ENCODE results near the gene MALRD1. TPM values are rescaled to one million over a fixed set of nuclear protein-coding genes. Genes with fewer than 3 reads are reported as not detected.

The MALRD1 gene
- total and polyA plus RNA-seq, 4 donors = 1.2 to 2.6 (median 2.0) TPM

DNA sequence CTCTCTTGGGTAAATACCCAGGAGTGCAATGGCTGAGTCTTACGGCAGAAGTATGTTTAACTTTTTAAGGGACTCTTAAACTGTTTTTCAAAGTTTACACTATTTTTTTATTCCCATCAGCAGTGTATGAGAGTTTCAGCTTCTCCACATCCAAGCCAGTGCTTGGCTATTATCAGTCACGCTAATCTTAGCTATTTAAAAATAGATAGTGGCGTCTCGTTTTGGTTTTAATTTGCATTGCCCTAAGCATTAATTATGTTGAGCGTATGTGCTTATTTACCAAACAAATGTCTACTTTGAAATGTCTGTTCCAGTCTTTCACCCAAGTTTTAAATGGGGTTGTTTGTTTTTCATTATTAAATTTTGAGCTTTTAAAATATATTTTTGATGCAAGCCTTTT lies 164.0 kb downstream of the MALRD1 start:
- Histone ChIP-seq H3K4me1 (ENCODE audit: control insufficient read depth in 1 of 2, insufficient read depth in 2 of 2, low read length in 2 of 2) (no peaks in the 10 kb centered on the region), H3K27ac (ENCODE audit: low read depth in 1 of 2, low read length in 2 of 2) (no peak overlapping the region), H3K36me3 (ENCODE audit: control insufficient read depth in 1 of 2, insufficient read depth in 2 of 2, low read length in 1 of 2) (no peaks in the 10 kb centered on the region), H3K27me3 (ENCODE audit: control insufficient read depth in 1 of 2, insufficient read depth in 2 of 2, low read length in 1 of 2) (no peaks in the 10 kb centered on the region), H3K4me3 (ENCODE audit: low read length in 2 of 2) (no peak overlapping the region), H3K9me3 (ENCODE audit: control insufficient read depth, low read length) (no peaks in the 10 kb centered on the region)
- WGBS, 2 donors = 19 to 22% methylated on average over 5 of the region's 5 CpGs
- DNase-seq = no peak
- no peak for ATAC-seq (ENCODE audit: low FRiP score)
- intact Hi-C loops (cut with DNase I) = no loop called here

DNA sequence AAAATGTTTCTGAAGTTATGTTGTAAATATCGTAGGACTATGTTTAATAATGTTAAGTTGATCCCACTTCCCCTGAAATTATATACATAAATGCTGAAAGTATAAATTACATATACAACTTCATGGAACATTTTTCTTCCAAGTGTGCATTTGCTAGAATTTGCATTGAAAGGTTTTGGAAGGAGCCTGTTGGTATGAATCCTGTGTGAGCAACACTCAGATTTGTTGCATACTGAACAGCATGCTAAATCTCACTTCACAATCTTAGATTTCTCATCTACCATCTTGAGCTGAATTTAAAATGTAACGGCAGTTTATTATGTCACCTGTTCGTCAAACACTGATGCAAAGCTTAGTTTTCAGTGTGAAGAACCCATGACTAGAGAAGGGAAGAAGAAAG lies 172.6 kb downstream of the MALRD1 start:
- ATAC-seq (ENCODE audit: low FRiP score) (no peak), DNase-seq (no peak)
- H3K27ac ChIP-seq (ENCODE audit: low read depth in 1 of 2, low read length in 2 of 2) = no peak overlapping the region
- H3K9me3 ChIP-seq (ENCODE audit: control insufficient read depth, low read length) = no peaks in the 10 kb centered on the region
- intact Hi-C loops (cut with DNase I) = no loop called here
- H3K27me3 ChIP-seq (ENCODE audit: control insufficient read depth in 1 of 2, insufficient read depth in 2 of 2, low read length in 1 of 2) = no peaks in the 10 kb centered on the region
- H3K4me3 ChIP-seq (ENCODE audit: low read length in 2 of 2) = no peak overlapping the region
- no peaks in the 10 kb centered on the region for H3K36me3 ChIP-seq (ENCODE audit: control insufficient read depth in 1 of 2, insufficient read depth in 2 of 2, low read length in 1 of 2)
- no peaks in the 10 kb centered on the region for H3K4me1 ChIP-seq (ENCODE audit: control insufficient read depth in 1 of 2, insufficient read depth in 2 of 2, low read length in 2 of 2)
- WGBS, 2 donors = 83 to 86% methylated on average over 3 of the region's 3 CpGs

DNA sequence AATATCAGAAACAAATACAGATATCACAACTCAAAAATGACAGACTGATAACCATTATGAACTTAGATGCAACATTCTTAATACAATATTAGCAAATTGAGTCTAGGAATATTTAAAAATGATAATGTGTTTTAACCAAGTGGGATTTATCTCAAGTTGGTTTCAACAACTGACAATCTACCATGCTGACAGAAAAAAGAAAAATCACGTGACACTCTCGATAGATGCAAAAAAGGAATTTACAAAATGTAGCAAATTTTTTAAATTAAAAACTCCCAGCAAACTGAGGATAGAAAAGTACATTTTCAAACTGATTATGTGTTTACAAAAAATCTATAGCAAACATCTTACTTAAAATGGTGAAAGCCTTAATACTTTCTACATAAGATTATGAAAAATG lies 177.4 kb downstream of the MALRD1 start:
- Histone ChIP-seq H3K27me3 (ENCODE audit: control insufficient read depth in 1 of 2, insufficient read depth in 2 of 2, low read length in 1 of 2) (no peaks in the 10 kb centered on the region), H3K4me3 (ENCODE audit: low read length in 2 of 2) (no peak overlapping the region), H3K27ac (ENCODE audit: low read depth in 1 of 2, low read length in 2 of 2) (no peak overlapping the region), H3K9me3 (ENCODE audit: control insufficient read depth, low read length) (no peaks in the 10 kb centered on the region), H3K36me3 (ENCODE audit: control insufficient read depth in 1 of 2, insufficient read depth in 2 of 2, low read length in 1 of 2) (no peaks in the 10 kb centered on the region), H3K4me1 (ENCODE audit: control insufficient read depth in 1 of 2, insufficient read depth in 2 of 2, low read length in 2 of 2) (no peaks in the 10 kb centered on the region)
- WGBS, 2 donors = 76 to 87% methylated on average over 2 of the region's 2 CpGs
- DNase-seq = no peak
- intact Hi-C loops (cut with DNase I) = no loop called here
- no peak for ATAC-seq (ENCODE audit: low FRiP score)

DNA sequence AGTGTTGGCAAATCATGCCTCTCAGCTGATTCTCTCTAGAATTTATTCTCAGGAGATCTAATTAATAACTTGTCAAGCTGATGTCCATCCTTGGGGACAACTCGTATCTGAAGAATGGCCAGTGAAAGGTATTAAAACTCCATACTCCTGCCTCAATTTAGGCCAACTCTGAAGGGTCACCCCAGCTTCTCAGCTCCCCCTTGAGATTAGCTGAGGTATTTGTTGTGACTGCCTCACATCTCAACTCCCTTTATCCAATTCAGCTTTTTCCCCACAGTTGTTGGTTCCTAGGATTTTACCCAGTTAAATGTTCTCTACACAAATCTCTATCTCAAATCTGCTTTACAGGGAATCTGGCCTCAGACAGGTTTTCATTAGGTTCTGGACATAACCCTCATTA lies 182.4 kb downstream of the MALRD1 start:
- ATAC-seq (ENCODE audit: low FRiP score) (no peak), DNase-seq (no peak)
- WGBS, 2 donors = 58 to 81% methylated on average over 1 of the region's 1 CpG

DNA sequence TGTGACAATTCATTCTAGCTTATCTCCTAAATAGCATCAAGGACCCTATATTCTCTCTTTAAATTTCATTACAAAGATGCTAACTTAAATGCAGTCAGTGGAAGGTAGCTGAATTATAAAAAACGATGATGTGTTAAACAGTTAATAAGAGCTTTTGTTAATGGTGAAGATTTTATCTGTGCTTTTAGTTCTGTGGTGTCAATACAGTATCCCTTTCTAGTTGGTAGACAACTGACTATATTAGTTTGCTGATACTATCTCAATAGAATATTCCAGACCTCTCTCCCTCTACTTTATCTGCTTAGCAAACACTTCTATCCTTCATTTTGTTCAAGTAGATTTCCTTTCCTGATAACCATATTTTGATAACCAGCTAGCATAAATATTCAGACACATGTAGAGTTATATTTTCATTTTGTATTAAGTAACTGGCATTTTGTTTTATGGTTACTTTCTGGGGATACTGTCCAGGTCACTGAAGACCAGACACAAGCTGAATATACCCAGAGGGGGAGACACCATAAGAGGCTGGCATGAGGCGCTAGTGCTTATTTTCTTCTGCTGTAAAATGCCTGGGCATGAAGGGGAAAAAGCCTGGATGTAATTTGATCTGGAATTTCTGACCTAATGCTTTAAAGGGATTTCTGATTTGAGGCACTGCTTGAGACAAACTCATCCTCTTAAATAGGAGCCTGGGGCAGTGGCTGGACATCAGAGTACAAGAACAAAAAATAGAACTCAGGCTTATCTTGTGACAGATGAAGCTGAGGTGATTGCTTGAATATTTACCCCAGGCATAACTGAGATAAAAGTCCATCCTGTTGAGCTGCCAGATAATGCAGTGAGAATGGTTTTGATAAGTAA lies 197.5 kb downstream of the MALRD1 start:
- H3K36me3 ChIP-seq (ENCODE audit: control insufficient read depth in 1 of 2, insufficient read depth in 2 of 2, low read length in 1 of 2) = no peaks in the 10 kb centered on the region
- intact Hi-C loops (cut with DNase I) = no loop called here
- no peak for ATAC-seq (ENCODE audit: low FRiP score)
- no peaks in the 10 kb centered on the region for H3K4me1 ChIP-seq (ENCODE audit: control insufficient read depth in 1 of 2, insufficient read depth in 2 of 2, low read length in 2 of 2)
- WGBS, 2 donors = 33 to 38% methylated on average over 2 of the region's 2 CpGs
- no peak overlapping the region for H3K27ac ChIP-seq (ENCODE audit: low read depth in 1 of 2, low read length in 2 of 2)
- no peak overlapping the region for H3K4me3 ChIP-seq (ENCODE audit: low read length in 2 of 2)
- H3K9me3 ChIP-seq (ENCODE audit: control insufficient read depth, low read length) = no peaks in the 10 kb centered on the region
- DNase-seq = no peak
- no peaks in the 10 kb centered on the region for H3K27me3 ChIP-seq (ENCODE audit: control insufficient read depth in 1 of 2, insufficient read depth in 2 of 2, low read length in 1 of 2)

More for the DNA sequence above, 182.4 kb downstream of the MALRD1 start:
- Histone ChIP-seq H3K27ac (ENCODE audit: low read depth in 1 of 2, low read length in 2 of 2) (no peak overlapping the region), H3K4me1 (ENCODE audit: control insufficient read depth in 1 of 2, insufficient read depth in 2 of 2, low read length in 2 of 2) (no peaks in the 10 kb centered on the region), H3K36me3 (ENCODE audit: control insufficient read depth in 1 of 2, insufficient read depth in 2 of 2, low read length in 1 of 2) (no peaks in the 10 kb centered on the region), H3K27me3 (ENCODE audit: control insufficient read depth in 1 of 2, insufficient read depth in 2 of 2, low read length in 1 of 2) (no peaks in the 10 kb centered on the region), H3K4me3 (ENCODE audit: low read length in 2 of 2) (no peak overlapping the region), H3K9me3 (ENCODE audit: control insufficient read depth, low read length) (peaks cover 3% of the 10 kb centered on the region)
- intact Hi-C loops (cut with DNase I) = no loop called here

DNA sequence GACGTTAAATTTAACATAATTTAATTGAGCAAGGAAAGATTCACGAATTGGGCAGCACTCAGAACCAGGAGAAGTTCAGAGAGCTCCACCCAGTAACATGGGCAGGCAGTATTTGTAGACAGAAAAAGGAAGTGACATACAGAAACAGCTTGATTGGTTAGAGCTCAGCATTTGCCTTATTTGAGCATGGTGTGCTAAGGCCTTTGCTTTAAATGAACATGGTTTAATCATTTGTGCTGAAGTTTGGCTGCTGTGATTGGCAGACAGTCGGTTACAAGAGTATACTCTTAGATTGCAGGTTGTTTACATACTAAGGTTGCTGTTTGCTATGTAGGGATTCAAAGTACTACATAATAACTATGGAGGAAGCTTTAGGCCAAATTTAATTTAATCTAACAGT lies 199.2 kb downstream of the MALRD1 start:
- H3K27me3 ChIP-seq (ENCODE audit: control insufficient read depth in 1 of 2, insufficient read depth in 2 of 2, low read length in 1 of 2) = no peaks in the 10 kb centered on the region
- ATAC-seq (ENCODE audit: low FRiP score) (no peak), DNase-seq (no peak)
- no peaks in the 10 kb centered on the region for H3K36me3 ChIP-seq (ENCODE audit: control insufficient read depth in 1 of 2, insufficient read depth in 2 of 2, low read length in 1 of 2)
- H3K9me3 ChIP-seq (ENCODE audit: control insufficient read depth, low read length) = no peaks in the 10 kb centered on the region
- no peaks in the 10 kb centered on the region for H3K4me1 ChIP-seq (ENCODE audit: control insufficient read depth in 1 of 2, insufficient read depth in 2 of 2, low read length in 2 of 2)
- H3K27ac ChIP-seq (ENCODE audit: low read depth in 1 of 2, low read length in 2 of 2) = no peak overlapping the region
- intact Hi-C loops (cut with DNase I) = no loop called here
- WGBS, 2 donors = 82 to 84% methylated on average over 3 of the region's 3 CpGs
- no peak overlapping the region for H3K4me3 ChIP-seq (ENCODE audit: low read length in 2 of 2)

DNA sequence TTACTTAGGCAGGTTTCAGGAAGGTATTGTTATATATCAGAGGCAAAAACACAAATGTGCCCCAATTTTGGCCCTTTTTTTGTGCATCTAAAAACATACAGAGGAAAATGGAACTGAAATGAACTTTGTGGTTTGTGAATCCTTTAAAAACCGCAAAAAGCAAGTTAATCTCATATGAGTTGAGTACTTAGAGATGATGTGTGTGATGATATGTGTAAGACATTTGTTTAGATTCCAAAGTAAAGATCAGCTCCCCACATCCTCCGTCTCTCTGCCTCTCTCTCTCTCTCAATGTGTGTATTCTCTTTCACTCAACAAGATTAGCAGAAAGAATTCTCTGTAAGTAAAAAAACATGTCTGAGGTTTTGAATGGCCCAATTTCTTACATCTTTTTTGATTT lies 201.9 kb downstream of the MALRD1 start:
- ATAC-seq (ENCODE audit: low FRiP score) = no peak
- H3K36me3 ChIP-seq (ENCODE audit: control insufficient read depth in 1 of 2, insufficient read depth in 2 of 2, low read length in 1 of 2) = no peaks in the 10 kb centered on the region
- no peaks in the 10 kb centered on the region for H3K9me3 ChIP-seq (ENCODE audit: control insufficient read depth, low read length)
- no peak for DNase-seq
- H3K4me3 ChIP-seq (ENCODE audit: low read length in 2 of 2) = no peak overlapping the region
- intact Hi-C loops (cut with DNase I) = no loop called here
- WGBS, 2 donors = 35 to 65% methylated on average over 2 of the region's 2 CpGs
- H3K27ac ChIP-seq (ENCODE audit: low read depth in 1 of 2, low read length in 2 of 2) = no peak overlapping the region
- no peaks in the 10 kb centered on the region for H3K4me1 ChIP-seq (ENCODE audit: control insufficient read depth in 1 of 2, insufficient read depth in 2 of 2, low read length in 2 of 2)
- no peaks in the 10 kb centered on the region for H3K27me3 ChIP-seq (ENCODE audit: control insufficient read depth in 1 of 2, insufficient read depth in 2 of 2, low read length in 1 of 2)

DNA sequence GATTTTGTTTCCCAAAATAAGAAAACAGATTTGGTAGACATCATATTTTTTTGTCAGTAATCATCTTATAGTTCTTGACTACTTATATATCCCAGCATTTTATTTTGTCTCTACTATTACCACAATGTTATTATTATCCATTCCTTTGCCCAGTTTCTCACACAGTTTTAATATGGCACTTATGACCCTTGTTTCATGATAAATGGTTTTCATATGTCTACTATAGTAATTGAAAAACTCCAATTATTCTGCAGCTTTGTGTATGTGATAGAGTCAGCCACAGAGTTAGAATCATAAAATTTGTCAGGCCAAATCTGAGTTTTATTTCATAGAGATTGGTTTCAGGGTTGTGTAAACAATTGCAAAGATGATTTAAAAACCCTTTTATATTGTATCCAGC lies 203.9 kb downstream of the MALRD1 start:
- no peak for ATAC-seq (ENCODE audit: low FRiP score)
- DNase-seq = no peak
- no peaks in the 10 kb centered on the region for H3K27me3 ChIP-seq (ENCODE audit: control insufficient read depth in 1 of 2, insufficient read depth in 2 of 2, low read length in 1 of 2)
- no peaks in the 10 kb centered on the region for H3K9me3 ChIP-seq (ENCODE audit: control insufficient read depth, low read length)
- H3K4me3 ChIP-seq (ENCODE audit: low read length in 2 of 2) = no peak overlapping the region
- no peaks in the 10 kb centered on the region for H3K4me1 ChIP-seq (ENCODE audit: control insufficient read depth in 1 of 2, insufficient read depth in 2 of 2, low read length in 2 of 2)
- intact Hi-C loops (cut with DNase I) = no loop called here
- no peak overlapping the region for H3K27ac ChIP-seq (ENCODE audit: low read depth in 1 of 2, low read length in 2 of 2)
- H3K36me3 ChIP-seq (ENCODE audit: control insufficient read depth in 1 of 2, insufficient read depth in 2 of 2, low read length in 1 of 2) = no peaks in the 10 kb centered on the region

DNA sequence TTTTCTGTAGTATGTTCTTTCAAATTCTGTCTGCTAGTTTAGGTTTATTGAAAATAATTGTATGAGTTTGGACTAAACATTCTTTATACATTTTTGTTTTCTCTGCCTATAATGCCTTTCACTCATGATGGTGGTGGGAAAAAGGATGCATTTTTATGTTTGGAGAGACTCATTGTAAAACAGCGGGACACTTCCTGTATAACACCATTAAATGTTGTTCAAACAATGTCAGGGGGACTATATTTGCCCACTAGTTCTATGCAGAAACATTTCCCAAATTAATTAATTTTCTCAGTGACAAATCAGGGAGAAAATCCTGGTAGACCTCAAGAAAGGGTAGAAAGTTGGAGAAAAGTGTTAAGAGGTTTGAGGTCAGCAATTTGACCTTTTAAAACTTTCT lies 207.7 kb downstream of the MALRD1 start:
- H3K36me3 ChIP-seq (ENCODE audit: control insufficient read depth in 1 of 2, insufficient read depth in 2 of 2, low read length in 1 of 2) = no peaks in the 10 kb centered on the region
- intact Hi-C loops (cut with DNase I) = no loop called here
- DNase-seq (no peak), ATAC-seq (ENCODE audit: low FRiP score) (no peak)
- H3K27ac ChIP-seq (ENCODE audit: low read depth in 1 of 2, low read length in 2 of 2) = no peak overlapping the region
- no peaks in the 10 kb centered on the region for H3K9me3 ChIP-seq (ENCODE audit: control insufficient read depth, low read length)
- H3K4me1 ChIP-seq (ENCODE audit: control insufficient read depth in 1 of 2, insufficient read depth in 2 of 2, low read length in 2 of 2) = no peaks in the 10 kb centered on the region
- no peak overlapping the region for H3K4me3 ChIP-seq (ENCODE audit: low read length in 2 of 2)
- H3K27me3 ChIP-seq (ENCODE audit: control insufficient read depth in 1 of 2, insufficient read depth in 2 of 2, low read length in 1 of 2) = no peaks in the 10 kb centered on the region
- 43 to 60% methylated on average over 1 of the region's 1 CpG for WGBS, 2 donors
